ENCODE data around the gene DOCK3. TPM values are rescaled to one million over a fixed set of nuclear protein-coding genes. Genes with fewer than 3 reads are reported as not detected.

Gene DOCK3
- total RNA-seq, 1 experiment from 2014 or later, result 8.3 TPM

DNA sequence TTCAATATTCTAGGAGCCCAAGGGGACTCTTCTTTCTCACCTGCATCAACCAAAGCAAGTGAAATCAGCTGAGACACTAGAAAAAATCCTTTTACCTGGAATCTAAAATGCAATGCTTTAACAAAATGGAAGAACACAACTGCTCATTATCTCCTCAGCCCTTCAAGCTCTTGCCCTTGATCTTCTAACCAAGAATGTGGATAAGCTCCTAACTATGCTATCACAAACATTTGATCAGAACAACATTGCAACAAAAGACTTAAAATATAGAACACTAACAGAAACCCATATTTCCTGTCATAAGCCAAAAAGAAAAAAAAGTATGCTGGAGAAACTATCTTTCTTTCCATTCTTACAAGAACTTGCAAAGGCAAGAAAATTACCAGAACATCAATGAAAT is 728.9 kb downstream of the DOCK3 start:
- H2BK20ac ChIP-seq (ENCODE audit: low read depth, low read length, poor library complexity, severe bottlenecking), result no peak overlapping the region
- no peak overlapping the region for H2BK12ac ChIP-seq (ENCODE audit: insufficient read length, low read depth, low read length)
- no peaks in the 10 kb centered on the region for H3K79me2 ChIP-seq (ENCODE audit: insufficient read depth, low read length)
- no peak overlapping the region for H4K91ac ChIP-seq (ENCODE audit: insufficient read length, low read depth, low read length)
- H3K4ac ChIP-seq (ENCODE audit: low read depth, low read length), result no peak overlapping the region
- no peak overlapping the region for H3K27ac ChIP-seq (ENCODE audit: insufficient read length, low read depth, low read length)
- no peak overlapping the region for H2BK5ac ChIP-seq (ENCODE audit: insufficient read length, low read length)
- H3K9me3 ChIP-seq (ENCODE audit: control insufficient read depth, low read depth, low read length), result no peaks in the 10 kb centered on the region
- no peak overlapping the region for H4K5ac ChIP-seq (ENCODE audit: insufficient read length, low read depth, low read length)
- no peak overlapping the region for H3K56ac ChIP-seq (ENCODE audit: insufficient read length, low read depth, low read length)
- no peak overlapping the region for H3K18ac ChIP-seq (ENCODE audit: insufficient read length, low read depth, low read length)
- H2BK120ac ChIP-seq (ENCODE audit: low read depth, low read length, poor library complexity, severe bottlenecking), result no peak overlapping the region
- no peaks in the 10 kb centered on the region for H3K23me2 ChIP-seq (ENCODE audit: insufficient read length, low read depth, low read length, poor library complexity, severe bottlenecking)
- DNase-seq, result no peak
- no peak overlapping the region for H3K23ac ChIP-seq (ENCODE audit: insufficient read length, low read depth, low read length)
- H3K14ac ChIP-seq (ENCODE audit: insufficient read depth, low read length), result no peak overlapping the region
- no peaks in the 10 kb centered on the region for H3K4me1 ChIP-seq (ENCODE audit: insufficient read depth, low read length)
- H3K4me2 ChIP-seq (ENCODE audit: insufficient read depth, insufficient read length, low read length), result no peak overlapping the region
- Mint-ChIP-seq H3K27ac (peak overlapping the region in 1 of 3 experiments; percentile 26; a peak in 1 of 7 replicates), H3K9me3 (no peaks in the 10 kb centered on the region), H3K27me3 (ENCODE audit: low read depth) (no peaks in the 10 kb centered on the region), H3K4me3 (no peak overlapping the region), H3K36me3 (ENCODE audit: insufficient read depth in 1 of 3, low read depth in 3 of 3) (peaks cover 7 to 53% (median 25%) of the 10 kb centered on the region in 3 experiments; a peak in 6 of 7 replicates), H3K4me1 (no peaks in the 10 kb centered on the region)
- H3K27me3 ChIP-seq (ENCODE audit: insufficient read depth, low read length), result no peaks in the 10 kb centered on the region
- H2AFZ ChIP-seq (ENCODE audit: low read length), result no peak overlapping the region
- no peaks in the 10 kb centered on the region for H3K79me1 ChIP-seq (ENCODE audit: insufficient read depth, low read depth, low read length, poor library complexity, severe bottlenecking)
- H3T11ph ChIP-seq (ENCODE audit: low read length), result no peak overlapping the region
- no peak overlapping the region for H3K9ac ChIP-seq (ENCODE audit: extremely low read depth, insufficient read length, low read length)
- TF ChIP-seq, protein P1, sequence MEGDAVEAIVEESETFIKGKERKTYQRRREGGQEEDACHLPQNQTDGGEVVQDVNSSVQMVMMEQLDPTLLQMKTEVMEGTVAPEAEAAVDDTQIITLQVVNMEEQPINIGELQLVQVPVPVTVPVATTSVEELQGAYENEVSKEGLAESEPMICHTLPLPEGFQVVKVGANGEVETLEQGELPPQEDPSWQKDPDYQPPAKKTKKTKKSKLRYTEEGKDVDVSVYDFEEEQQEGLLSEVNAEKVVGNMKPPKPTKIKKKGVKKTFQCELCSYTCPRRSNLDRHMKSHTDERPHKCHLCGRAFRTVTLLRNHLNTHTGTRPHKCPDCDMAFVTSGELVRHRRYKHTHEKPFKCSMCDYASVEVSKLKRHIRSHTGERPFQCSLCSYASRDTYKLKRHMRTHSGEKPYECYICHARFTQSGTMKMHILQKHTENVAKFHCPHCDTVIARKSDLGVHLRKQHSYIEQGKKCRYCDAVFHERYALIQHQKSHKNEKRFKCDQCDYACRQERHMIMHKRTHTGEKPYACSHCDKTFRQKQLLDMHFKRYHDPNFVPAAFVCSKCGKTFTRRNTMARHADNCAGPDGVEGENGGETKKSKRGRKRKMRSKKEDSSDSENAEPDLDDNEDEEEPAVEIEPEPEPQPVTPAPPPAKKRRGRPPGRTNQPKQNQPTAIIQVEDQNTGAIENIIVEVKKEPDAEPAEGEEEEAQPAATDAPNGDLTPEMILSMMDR (conservative IDR thresholded peaks at IDR 0.05), result no peak
- H4K20me1 ChIP-seq (ENCODE audit: control insufficient read depth, insufficient read depth, insufficient read length), result no peaks in the 10 kb centered on the region
- H4K8ac ChIP-seq (replicated peaks; ENCODE audit: insufficient read length, low read depth, low read length), result no peak overlapping the region
- no peak overlapping the region for H2AK5ac ChIP-seq (ENCODE audit: insufficient read length, low read length)
- no peak overlapping the region for H2BK15ac ChIP-seq (ENCODE audit: low read depth, low read length)

Measured in H9 (cell line).